AG08396 (cell line): ENCODE data around the gene LIN9.
"Not testable (repeated sequence)": the region's sequence is repeated elsewhere in the genome, so short reads cannot be mapped to it uniquely, and the experiment has no call there.

Experiments
- DNase-seq: peaks from one replicate; pipeline ENCODE4 v3.0.0; 2012; ENCODE audit warnings: low spot score, mixed read lengths

LIN9 gene

DNA sequence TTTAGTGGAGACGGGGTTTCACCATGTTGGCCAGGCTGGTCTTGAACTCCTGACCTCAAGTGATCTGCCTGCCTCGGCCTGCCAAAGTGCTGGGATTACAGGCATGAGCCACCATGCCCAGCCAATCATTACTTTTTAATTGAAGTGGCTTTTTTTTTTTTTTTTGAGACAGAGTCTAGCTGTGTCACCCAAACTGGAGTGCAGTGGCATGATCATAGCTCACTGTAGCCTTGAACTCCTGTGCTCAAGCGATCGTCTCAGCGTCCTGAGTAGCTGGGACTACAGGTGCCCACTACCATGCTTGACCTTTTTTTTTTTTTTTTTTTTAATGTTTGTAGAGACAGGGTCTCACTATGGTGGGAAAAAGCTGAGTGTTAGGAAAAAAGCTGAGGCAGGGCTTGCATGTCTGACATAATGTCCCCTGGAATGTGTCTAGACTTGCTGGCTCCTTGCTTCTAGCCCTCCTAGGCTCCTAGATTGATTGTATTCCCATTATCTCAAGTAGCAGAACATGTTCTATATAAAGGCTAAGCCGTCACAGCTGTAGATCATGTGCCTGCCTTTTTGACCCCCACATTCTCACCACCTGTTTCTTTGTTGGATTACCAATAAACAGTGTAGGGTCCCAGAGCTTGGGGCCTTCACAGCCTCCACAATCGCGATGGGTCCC is 36.6 kb downstream of the LIN9 start:
- not testable (repeated sequence) for DNase-seq

GRCh38 chr1:226268421-226269124 is 40.4 kb downstream of the LIN9 start:
- DNase-seq, result peak; percentile 57

GRCh38 chr1:226261818-226262217 is 47.1 kb downstream of the LIN9 start:
- no peak for DNase-seq

GRCh38 chr1:226255380-226255779 is 53.6 kb downstream of the LIN9 start:
- DNase-seq, result no peak

GRCh38 chr1:226253933-226254332 is 55.0 kb downstream of the LIN9 start:
- no peak for DNase-seq

DNA sequence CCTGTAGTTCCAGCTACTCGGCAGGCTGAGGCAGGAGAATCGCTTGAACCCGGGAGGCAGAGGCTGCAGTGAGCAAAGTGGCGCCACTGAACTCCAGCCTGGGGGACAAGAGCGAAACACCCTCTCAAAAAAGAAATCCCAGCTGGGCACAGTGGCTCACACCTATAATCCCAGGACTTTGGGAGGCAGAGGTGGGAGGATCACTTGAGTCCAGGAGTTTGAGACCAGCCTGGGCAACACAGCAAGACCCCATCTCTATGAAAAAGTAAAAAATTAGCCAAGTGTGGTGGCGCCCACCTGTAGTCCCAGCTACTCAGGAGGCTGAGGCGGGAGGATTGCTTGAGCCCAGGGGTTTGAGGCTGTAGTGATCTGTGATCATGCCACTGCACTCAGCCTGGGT is 56.1 kb downstream of the LIN9 start:
- not testable (repeated sequence) for DNase-seq

GRCh38 chr1:226250511-226250910 is 58.5 kb downstream of the LIN9 start:
- no peak for DNase-seq

GRCh38 chr1:226248796-226249195 is 60.2 kb downstream of the LIN9 start:
- no peak for DNase-seq

GRCh38 chr1:226248091-226248490 is 60.9 kb downstream of the LIN9 start:
- no peak for DNase-seq

DNA sequence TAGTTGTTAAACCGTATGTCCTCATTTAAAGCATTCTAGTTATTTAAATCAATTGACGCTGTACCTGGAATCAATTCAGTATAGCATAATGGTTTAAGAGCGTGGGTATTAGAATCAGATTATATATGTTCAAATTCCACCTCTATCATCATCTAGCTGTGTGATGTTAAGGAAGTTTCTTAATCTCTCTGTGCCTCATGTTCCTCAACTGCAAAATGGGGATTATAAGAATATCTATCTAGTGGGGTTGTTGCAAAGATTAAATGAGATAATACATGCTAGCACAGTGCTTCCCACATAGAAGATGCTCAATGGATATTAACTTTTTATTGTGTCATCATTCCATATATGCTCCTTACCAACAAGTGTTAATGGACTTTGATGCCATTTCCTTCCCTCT is 69.5 kb downstream of the LIN9 start:
- DNase-seq, result no peak

DNA sequence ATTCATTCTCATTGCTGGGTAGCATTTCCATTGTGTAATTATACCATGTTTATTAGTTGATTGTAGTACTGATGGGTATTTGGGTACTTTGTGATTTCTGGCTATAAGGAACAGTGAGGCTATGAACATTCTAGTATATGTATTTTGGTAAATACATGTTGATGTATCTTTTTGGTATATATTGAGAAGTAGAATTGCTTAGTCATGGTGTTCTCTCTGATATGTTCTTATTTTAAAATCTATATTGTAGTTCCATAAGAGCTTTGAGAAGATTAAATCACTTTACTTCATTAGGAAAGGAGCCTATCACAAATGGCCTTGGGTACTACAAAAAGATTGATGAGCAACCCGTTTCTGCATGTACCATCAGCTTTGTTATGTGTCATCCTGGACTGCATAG is 72.1 kb downstream of the LIN9 start:
- DNase-seq, result no peak

GRCh38 chr1:226233806-226234205 is 75.2 kb downstream of the LIN9 start:
- DNase-seq, result no peak

DNA sequence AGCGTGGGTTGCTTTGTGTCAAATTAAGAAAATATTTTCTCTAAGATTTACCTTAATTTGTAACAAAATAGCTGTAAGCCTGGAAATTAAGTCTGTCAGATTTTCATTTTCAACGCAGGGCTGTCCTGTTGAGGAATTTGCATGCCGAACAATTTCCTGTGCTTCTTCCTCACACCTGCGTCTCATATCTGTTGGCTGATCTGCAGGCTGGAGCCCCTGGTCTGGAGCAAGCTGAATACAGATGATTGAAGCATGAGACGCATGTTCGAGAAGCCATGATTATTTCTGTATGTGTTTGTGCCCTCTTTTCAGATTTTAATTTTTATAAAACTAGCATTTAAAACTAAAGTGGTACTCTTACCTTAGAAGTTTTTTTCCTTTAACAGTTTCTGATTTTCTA is 75.7 kb downstream of the LIN9 start:
- DNase-seq, result no peak

DNA sequence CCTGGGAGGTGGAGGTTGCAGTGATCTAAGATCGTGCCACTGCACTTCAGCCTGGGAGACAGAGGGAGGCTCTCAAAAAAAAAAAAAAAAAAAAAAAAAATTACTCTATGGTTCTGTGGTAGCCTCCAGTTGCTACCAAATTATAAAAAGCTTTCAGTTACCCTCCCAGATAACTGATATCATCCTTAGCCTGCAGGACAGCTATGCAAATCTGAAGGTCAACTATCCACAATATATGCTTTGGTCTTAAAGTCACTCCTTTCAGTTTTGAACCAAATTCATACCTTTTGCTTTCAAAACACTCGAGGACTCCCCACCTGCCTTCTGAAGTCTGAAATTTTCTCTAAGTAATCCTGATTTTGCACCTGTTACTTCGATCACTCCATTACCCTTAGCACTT is 82.4 kb downstream of the LIN9 start:
- DNase-seq, result no peak

DNA sequence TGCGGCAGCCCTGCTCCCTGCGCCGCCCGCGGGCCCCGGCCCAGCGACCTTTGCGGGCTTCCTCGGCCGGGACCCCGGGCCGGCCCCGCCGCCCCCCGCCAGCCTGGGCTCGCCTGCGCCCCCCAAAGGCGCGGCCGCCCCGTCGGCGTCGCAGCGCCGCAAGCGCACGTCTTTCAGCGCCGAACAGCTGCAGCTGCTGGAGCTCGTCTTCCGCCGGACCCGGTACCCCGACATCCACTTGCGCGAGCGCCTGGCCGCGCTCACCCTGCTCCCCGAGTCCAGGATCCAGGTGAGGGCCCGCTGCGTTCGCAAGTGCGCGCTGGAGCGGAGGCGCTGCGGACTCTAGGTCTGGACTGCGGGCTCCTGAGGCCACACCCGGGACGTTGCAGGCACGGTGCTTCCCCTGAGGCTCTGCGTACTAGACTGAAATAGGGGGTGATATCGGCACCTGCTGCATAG is 85.1 kb downstream of the LIN9 start:
- DNase-seq, result peak; percentile 29

GRCh38 chr1:226223157-226223785 is 85.7 kb downstream of the LIN9 start, which contains the start of gene MIXL1:
Gene MIXL1 (plus strand): TSS chr1:226223664. CDS start chr1:226223682, 18 bp downstream.
- peak; percentile 36 for DNase-seq

DNA sequence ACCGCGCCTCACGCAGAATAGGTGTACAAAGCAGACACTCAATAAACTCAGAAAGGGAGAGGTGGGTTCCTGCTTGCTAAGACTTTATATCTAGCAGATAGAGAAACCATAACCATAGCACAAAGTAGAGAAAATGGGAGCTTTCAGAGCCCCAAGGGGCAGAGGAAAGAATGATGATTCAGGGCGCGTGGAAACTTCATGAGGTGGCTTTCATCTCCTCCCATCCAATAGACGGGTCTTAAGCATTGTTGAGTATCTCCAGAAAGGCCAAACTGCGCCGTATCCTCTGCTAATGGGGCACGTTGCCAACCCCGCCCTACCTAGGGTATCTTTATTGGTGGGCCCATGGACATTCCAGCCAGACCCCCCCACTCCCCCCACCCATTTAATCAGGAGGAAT is 86.3 kb downstream of the LIN9 start:
- DNase-seq, result no peak

- no peak for DNase-seq
Observed at GRCh38 chr1:226220473-226221189, 88.3 kb downstream of the LIN9 start.

DNA sequence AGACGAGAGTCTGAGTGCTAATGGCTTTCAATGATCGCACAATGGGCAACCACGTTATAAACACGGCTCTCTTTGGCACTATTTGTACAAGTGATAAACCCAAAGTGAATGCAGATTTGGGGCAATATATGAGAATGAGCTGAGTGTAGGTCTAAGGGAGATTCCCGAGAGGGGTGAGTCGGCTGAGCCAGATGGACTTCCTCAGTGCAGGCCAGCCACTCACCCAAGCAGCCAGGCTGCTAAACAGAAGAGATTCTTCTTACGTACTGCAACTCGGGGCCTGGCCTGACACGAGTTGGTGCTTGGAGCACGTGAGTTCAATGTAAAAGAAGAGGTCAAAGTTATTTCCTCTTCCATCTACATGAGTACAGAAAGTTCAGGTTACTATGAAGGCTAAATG is 91.7 kb downstream of the LIN9 start:
- DNase-seq, result no peak

- DNase-seq, result no peak
Observed at GRCh38 chr1:226216056-226216455, 92.9 kb downstream of the LIN9 start.

- DNase-seq, result no peak
Observed at GRCh38 chr1:226215239-226215638, 93.7 kb downstream of the LIN9 start.

DNA sequence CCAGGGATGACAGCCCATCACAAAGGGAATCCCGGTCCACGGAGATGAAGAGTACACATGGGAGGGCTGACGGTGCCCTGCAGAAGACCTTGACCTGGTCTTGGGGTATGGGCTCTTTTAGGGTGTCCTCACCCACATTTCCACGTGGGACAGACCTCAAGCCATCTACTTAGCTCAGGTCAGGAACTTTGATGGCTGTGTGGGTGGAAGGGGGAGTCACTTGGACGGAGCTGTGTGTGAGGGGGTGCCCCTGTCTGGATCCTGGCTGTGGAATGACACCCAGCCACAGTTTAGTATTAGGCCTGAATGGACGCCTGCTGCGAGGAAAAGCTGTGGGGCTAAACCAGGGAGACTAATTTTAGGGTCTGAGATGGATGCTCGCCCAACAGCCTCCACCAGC is 96.4 kb downstream of the LIN9 start:
- no peak for DNase-seq
